ENCODE measurements around the gene UBE2O.

GRCh38 chr17:76431509-76431908 lies 21.4 kb downstream of the UBE2O start:
- no peak for TF ChIP-seq EZH2 (IDR thresholded peaks at IDR 0.05; ENCODE audit: insufficient read depth, poor library complexity, severe bottlenecking)
- TF ChIP-seq EZH2phosphoT487 (IDR thresholded peaks at IDR 0.05; ENCODE audit: insufficient read depth, low read depth) = no peak
